ENCODE data around the gene BNC2. TPM values are rescaled to one million over a fixed set of nuclear protein-coding genes. Genes with fewer than 3 reads are reported as not detected.
"Not testable (repeated sequence)": the region's sequence is repeated elsewhere in the genome, so short reads cannot be mapped to it uniquely, and the experiment has no call there.

The BNC2 gene
- total RNA-seq, 1 donor from 2014 or later: 5.4 TPM

- Mint-ChIP-seq H3K4me3 (no peak overlapping the region), H3K27ac (ENCODE audit: unreplicated experiment) (no peak overlapping the region), H3K4me1 (peaks cover 6% of the 10 kb centered on the region), H3K36me3 (ENCODE audit: low read depth) (no peaks in the 10 kb centered on the region), H3K27me3 (ENCODE audit: low read depth) (no peaks in the 10 kb centered on the region), H3K9me3 (no peaks in the 10 kb centered on the region)
- no peak for TF ChIP-seq CTCF (conservative IDR thresholded peaks at IDR 0.05)
- DNase-seq (ENCODE audit: low read depth, low spot score): no peak
These were observed 425.1 kb downstream of the BNC2 start for GRCh38 chr9:16445141-16445920.

- no peak for DNase-seq (ENCODE audit: low read depth, low spot score)
- Mint-ChIP-seq H3K27me3 (ENCODE audit: low read depth) (no peaks in the 10 kb centered on the region), H3K4me3 (no peak overlapping the region), H3K9me3 (peaks cover 6% of the 10 kb centered on the region), H3K27ac (ENCODE audit: unreplicated experiment) (no peak overlapping the region), H3K4me1 (peaks cover 6% of the 10 kb centered on the region), H3K36me3 (ENCODE audit: low read depth) (no peaks in the 10 kb centered on the region)
- TF ChIP-seq CTCF (conservative IDR thresholded peaks at IDR 0.05): no peak
These were observed 427.8 kb downstream of the BNC2 start for GRCh38 chr9:16442622-16443021.

GRCh38 chr9:16441791-16442190 is 428.7 kb downstream of the BNC2 start:
- Mint-ChIP-seq H3K4me3 (no peak overlapping the region), H3K27me3 (ENCODE audit: low read depth) (no peaks in the 10 kb centered on the region), H3K4me1 (peaks cover 6% of the 10 kb centered on the region), H3K27ac (ENCODE audit: unreplicated experiment) (no peak overlapping the region), H3K36me3 (ENCODE audit: low read depth) (peaks cover 3% of the 10 kb centered on the region), H3K9me3 (peaks cover 7% of the 10 kb centered on the region)
- no peak for DNase-seq (ENCODE audit: low read depth, low spot score)
- TF ChIP-seq CTCF (conservative IDR thresholded peaks at IDR 0.05): no peak

GRCh38 chr9:16438831-16439230 is 431.6 kb downstream of the BNC2 start:
- DNase-seq (ENCODE audit: low read depth, low spot score); H3K27me3 Mint-ChIP-seq (ENCODE audit: low read depth); H3K4me3 Mint-ChIP-seq; H3K4me1 Mint-ChIP-seq; H3K27ac Mint-ChIP-seq (ENCODE audit: unreplicated experiment): not testable (repeated sequence)
- H3K36me3 Mint-ChIP-seq (ENCODE audit: low read depth): peaks cover 10% of the 10 kb centered on the region
- peaks cover 14% of the 10 kb centered on the region for H3K9me3 Mint-ChIP-seq

- Mint-ChIP-seq H3K36me3 (ENCODE audit: low read depth) (peaks cover 10% of the 10 kb centered on the region), H3K4me1 (peaks cover 13% of the 10 kb centered on the region), H3K4me3 (no peak overlapping the region), H3K9me3 (peaks cover 14% of the 10 kb centered on the region), H3K27ac (ENCODE audit: unreplicated experiment) (no peak overlapping the region), H3K27me3 (ENCODE audit: low read depth) (no peaks in the 10 kb centered on the region)
- no peak for TF ChIP-seq CTCF (conservative IDR thresholded peaks at IDR 0.05)
- DNase-seq (ENCODE audit: low read depth, low spot score): no peak
These were observed 433.9 kb downstream of the BNC2 start for GRCh38 chr9:16436545-16436944.

- TF ChIP-seq CTCF (conservative IDR thresholded peaks at IDR 0.05): no peak
- peaks cover 14% of the 10 kb centered on the region for H3K9me3 Mint-ChIP-seq
- no peak overlapping the region for H3K27ac Mint-ChIP-seq (ENCODE audit: unreplicated experiment)
- H3K4me1 Mint-ChIP-seq: peaks cover 32% of the 10 kb centered on the region
- H3K27me3 Mint-ChIP-seq (ENCODE audit: low read depth): no peaks in the 10 kb centered on the region
- H3K4me3 Mint-ChIP-seq: no peak overlapping the region
- H3K36me3 Mint-ChIP-seq (ENCODE audit: low read depth): peaks cover 10% of the 10 kb centered on the region
- DNase-seq (ENCODE audit: low read depth, low spot score): no peak
These were observed 435.9 kb downstream of the BNC2 start for GRCh38 chr9:16434526-16434925.
